GM23248 (cell line): ENCODE measurements around the gene MACROD2. TPM values are rescaled to one million over a fixed set of nuclear protein-coding genes. Genes with fewer than 3 reads are reported as not detected.

Source experiments
- DNase-seq: peaks from one replicate; pipeline ENCODE4 v3.0.0-alpha.2; 2015
- H2AFZ ChIP-seq: fragments of 200-600 bp; sonication (generic); 2 replicates; pipeline ENCODE4 v1.6.1; 2016; ENCODE audit warnings: antibody characterized with exemption
- H3F3A ChIP-seq: fragments of 200-600 bp; sonication (generic); 2 replicates; pipeline ENCODE4 v1.6.1; 2016; ENCODE audit warnings: mild to moderate bottlenecking, antibody characterized with exemption, mixed run types; ENCODE audit not compliant: insufficient read depth
- H3K27ac ChIP-seq: fragments of 200-600 bp; sonication (generic); 2 replicates; pipeline ENCODE4 v1.5.1; 2016; ENCODE audit warnings: mild to moderate bottlenecking
- H3K27me3 ChIP-seq: fragments of 200-600 bp; sonication (generic); replicated peaks from 2 replicates; pipeline ENCODE4 v1.6.1; 2016; ENCODE audit warnings: mild to moderate bottlenecking; ENCODE audit not compliant: insufficient read depth
- H3K36me3 ChIP-seq: fragments of 200-600 bp; sonication (generic); 2 replicates; pipeline ENCODE4 v1.6.1; 2016; ENCODE audit warnings: low read depth, mild to moderate bottlenecking
- H3K4me1 ChIP-seq: fragments of 200-600 bp; sonication (generic); 2 replicates; pipeline ENCODE4 v1.6.1; 2016; ENCODE audit warnings: mild to moderate bottlenecking; ENCODE audit not compliant: insufficient read depth
- H3K4me2 ChIP-seq: fragments of 200-600 bp; sonication (generic); one replicate; pipeline ENCODE4 v1.6.1; 2016; ENCODE audit warnings: mild to moderate bottlenecking; ENCODE audit not compliant: unreplicated experiment
- H3K4me3 ChIP-seq: fragments of 200-600 bp; sonication (generic); 2 replicates; pipeline ENCODE4 v1.5.1; 2016; ENCODE audit warnings: mild to moderate bottlenecking
- H3K79me2 ChIP-seq: fragments of 200-600 bp; sonication (generic); 2 replicates; pipeline ENCODE4 v1.6.1; 2016; ENCODE audit warnings: mild to moderate bottlenecking; ENCODE audit not compliant: insufficient read depth
- H3K9ac ChIP-seq: fragments of 200-600 bp; sonication (generic); 2 replicates; pipeline ENCODE4 v1.6.1; 2016; ENCODE audit warnings: mild to moderate bottlenecking
- H3K9me2 ChIP-seq: fragments of 200-600 bp; sonication (generic); 2 replicates; pipeline ENCODE4 v1.6.1; 2016; ENCODE audit warnings: mixed run types, mild to moderate bottlenecking, moderate library complexity; ENCODE audit not compliant: insufficient read depth
- H3K9me3 ChIP-seq: fragments of 200-600 bp; sonication (generic); one replicate; pipeline ENCODE4 v1.6.1; 2017; ENCODE audit warnings: low read depth
- H4K20me1 ChIP-seq: fragments of 200-600 bp; sonication (generic); 2 replicates; pipeline ENCODE4 v1.6.0; 2016; ENCODE audit not compliant: insufficient read depth
- EZH2 ChIP-seq: fragments of 200-600 bp; sonication (generic); IDR thresholded peaks from 2 replicates; pipeline ENCODE4 v1.6.1; 2018; ENCODE audit warnings: antibody characterized with exemption, mild to moderate bottlenecking; ENCODE audit not compliant: insufficient read depth, poor library complexity, severe bottlenecking
- EZH2phosphoT487 ChIP-seq: fragments of 200-600 bp; sonication (generic); IDR thresholded peaks from 2 replicates; pipeline ENCODE4 v1.6.1; 2018; ENCODE audit warnings: antibody characterized with exemption, moderate library complexity, mild to moderate bottlenecking, low read depth; ENCODE audit not compliant: insufficient read depth
- WGBS, 2 experiments: methylation state at CpG; one replicate each; pipeline ENCODE4 v1.1.6; 2015 to 2017; ENCODE audit warnings: low lambda C conversion rate in 2 of 2, low coverage in 1 of 2; ENCODE audit errors: missing lambda C conversion rate in 2 of 2; 5-methylcytosine and 5-hydroxymethylcytosine counted together
- in situ Hi-C: fragments of 300-500 bp; cut with MboI; formaldehyde crosslinking; loops from 2 replicates; pipeline ENCODE4 v1.15.0; 2020
- polyA plus RNA-seq: library from polyadenylated mRNA; unstranded; fragments of >200 nt; fragmentation: Nextera tagmentation; extraction: Ambion mirVana; gene quantifications from 2 replicates; pipeline ENCODE4 v1.2.1, GENCODE V29; 2016
- total RNA-seq: library from RNA; depleted of rRNA; stranded (reverse); fragments of >200 nt; shearing (Covaris generic); gene quantifications from 2 replicates; pipeline ENCODE4 v1.2.3, GENCODE V29; 2014

Gene MACROD2
- total and polyA plus RNA-seq, 2 experiments from 2014 or later = 1.1 to 3.1 TPM

DNA sequence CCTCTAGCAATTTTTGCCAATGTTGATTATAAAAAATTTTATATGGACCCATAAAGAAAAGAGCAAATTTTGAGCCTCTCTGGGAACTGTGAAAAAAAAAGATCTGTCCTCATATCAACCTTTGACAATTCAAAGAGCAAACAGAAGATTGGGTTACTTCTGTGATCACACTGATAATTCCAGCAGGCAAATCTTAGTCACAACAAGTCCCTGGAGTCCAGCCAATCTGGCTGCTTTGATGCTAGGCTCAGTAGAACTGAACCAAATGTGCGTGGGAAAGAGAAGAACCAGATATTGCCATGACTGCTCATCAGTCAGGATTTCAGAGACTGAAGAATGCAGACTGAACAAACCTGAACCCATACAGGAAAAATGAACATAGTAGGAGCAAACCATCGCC is 780.5 kb downstream of the MACROD2 start:
- H3K27me3 ChIP-seq = no peaks in the 10 kb centered on the region
- no peaks in the 10 kb centered on the region for H3K9me2 ChIP-seq
- peaks cover 14% of the 10 kb centered on the region for H3F3A ChIP-seq
- peak overlapping the region; percentile 57 for H3K27ac ChIP-seq
- no peaks in the 10 kb centered on the region for H3K36me3 ChIP-seq
- peaks cover 37% of the 10 kb centered on the region for H3K4me1 ChIP-seq
- H3K4me2 ChIP-seq = peak overlapping the region; percentile 30
- H3K4me3 ChIP-seq = no peak overlapping the region
- no peak for TF ChIP-seq EZH2
- TF ChIP-seq EZH2phosphoT487 = no peak
- H3K79me2 ChIP-seq = no peaks in the 10 kb centered on the region
- no peaks in the 10 kb centered on the region for H3K9me3 ChIP-seq
- WGBS, 2 experiments = 28 to 33% methylated on average over 2 of the region's 2 CpGs
- peak overlapping the region; percentile 21; the same call in 1 of the 2 replicates for H3K9ac ChIP-seq
- peak; percentile 93 for DNase-seq
- in situ Hi-C loops = no loop called here
- no peaks in the 10 kb centered on the region for H4K20me1 ChIP-seq
- no peak overlapping the region for H2AFZ ChIP-seq

DNA sequence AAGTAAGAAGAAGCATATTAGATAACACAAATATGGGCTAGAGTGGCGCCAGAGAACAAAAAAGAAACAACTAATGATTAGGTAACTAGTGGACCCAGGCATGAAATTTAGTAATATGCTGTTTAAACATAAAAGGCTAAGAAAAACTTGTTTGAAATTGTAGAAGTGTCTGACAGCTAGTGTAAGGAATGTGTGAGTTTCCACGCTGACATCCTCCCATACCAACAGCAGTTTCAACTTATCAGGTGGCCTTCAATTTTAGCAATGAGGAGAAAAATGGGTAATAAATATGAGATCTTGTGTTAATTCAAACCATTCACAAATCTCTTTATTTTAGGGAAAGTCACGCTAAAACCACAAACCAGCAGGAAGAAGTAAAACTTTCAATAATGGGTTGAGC is 782.3 kb downstream of the MACROD2 start:
- H2AFZ ChIP-seq = no peak overlapping the region
- no peak overlapping the region for H3K27ac ChIP-seq
- 76 to 79% methylated on average over 3 of the region's 3 CpGs for WGBS, 2 experiments
- no peak overlapping the region for H3K4me2 ChIP-seq
- H3K79me2 ChIP-seq = no peaks in the 10 kb centered on the region
- H3K9ac ChIP-seq = no peak overlapping the region
- DNase-seq = peak; percentile 26
- H3K4me1 ChIP-seq = peaks cover 41% of the 10 kb centered on the region
- no peaks in the 10 kb centered on the region for H3K9me2 ChIP-seq
- no peaks in the 10 kb centered on the region for H3K36me3 ChIP-seq
- no peaks in the 10 kb centered on the region for H3K9me3 ChIP-seq
- no peaks in the 10 kb centered on the region for H3K27me3 ChIP-seq
- no peaks in the 10 kb centered on the region for H4K20me1 ChIP-seq
- TF ChIP-seq EZH2 (no peak), EZH2phosphoT487 (no peak)
- H3F3A ChIP-seq = peaks cover 14% of the 10 kb centered on the region
- no peak overlapping the region for H3K4me3 ChIP-seq
- in situ Hi-C loops = no loop called here

- Histone ChIP-seq H3F3A (peaks cover 14% of the 10 kb centered on the region), H3K27me3 (no peaks in the 10 kb centered on the region), H3K4me1 (peaks cover 41% of the 10 kb centered on the region), H2AFZ (no peak overlapping the region), H3K9me2 (no peaks in the 10 kb centered on the region), H3K9ac (no peak overlapping the region), H3K9me3 (no peaks in the 10 kb centered on the region), H3K4me2 (no peak overlapping the region), H3K79me2 (no peaks in the 10 kb centered on the region), H3K27ac (no peak overlapping the region), H3K36me3 (no peaks in the 10 kb centered on the region), H4K20me1 (no peaks in the 10 kb centered on the region), H3K4me3 (no peak overlapping the region)
- WGBS, 2 experiments = 83 to 86% methylated on average over 6 of the region's 6 CpGs
- in situ Hi-C loops = no loop called here
- no peak for TF ChIP-seq EZH2
- no peak for TF ChIP-seq EZH2phosphoT487
- no peak for DNase-seq
These were observed 782.8 kb downstream of the MACROD2 start for GRCh38 chr20:14778096-14778495.

- TF ChIP-seq EZH2phosphoT487 = no peak
- TF ChIP-seq EZH2 = no peak
- Histone ChIP-seq H3K27me3 (no peaks in the 10 kb centered on the region), H2AFZ (no peak overlapping the region), H4K20me1 (no peaks in the 10 kb centered on the region), H3K4me3 (no peak overlapping the region), H3K27ac (no peak overlapping the region), H3K79me2 (no peaks in the 10 kb centered on the region), H3K36me3 (no peaks in the 10 kb centered on the region), H3K4me2 (no peak overlapping the region), H3K9ac (no peak overlapping the region), H3K9me2 (no peaks in the 10 kb centered on the region), H3K4me1 (peaks cover 41% of the 10 kb centered on the region), H3F3A (peaks cover 14% of the 10 kb centered on the region), H3K9me3 (no peaks in the 10 kb centered on the region)
- no peak for DNase-seq
- WGBS, 2 experiments = 76 to 82% methylated on average over 3 of the region's 3 CpGs
- in situ Hi-C loops = no loop called here
These were observed 783.6 kb downstream of the MACROD2 start for GRCh38 chr20:14778875-14779274.

DNA sequence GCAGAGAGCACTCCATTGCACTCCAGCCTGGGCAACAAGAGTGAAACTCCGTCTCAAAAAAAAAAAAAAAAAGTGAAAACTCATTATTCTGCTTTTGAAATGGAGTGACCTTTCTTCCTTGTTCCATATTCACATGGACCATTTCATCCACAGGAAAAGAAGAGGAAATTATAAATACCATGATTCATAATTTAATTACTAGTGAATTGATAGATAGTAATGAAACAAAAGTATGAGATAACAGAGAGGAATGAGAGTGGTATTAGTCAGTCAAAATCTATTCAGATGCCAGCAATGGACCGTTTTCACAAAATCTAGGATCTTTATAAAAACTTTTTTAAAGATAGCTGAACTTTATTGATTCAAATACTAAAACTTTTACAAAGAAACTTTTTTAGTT is 785.2 kb downstream of the MACROD2 start:
- Histone ChIP-seq H3K4me3 (no peak overlapping the region), H3K4me1 (peaks cover 41% of the 10 kb centered on the region), H3K27me3 (no peaks in the 10 kb centered on the region), H4K20me1 (no peaks in the 10 kb centered on the region), H3K9me3 (no peaks in the 10 kb centered on the region), H3F3A (peaks cover 12% of the 10 kb centered on the region), H3K9me2 (no peaks in the 10 kb centered on the region), H3K36me3 (no peaks in the 10 kb centered on the region), H3K4me2 (no peak overlapping the region), H3K9ac (no peak overlapping the region), H3K79me2 (no peaks in the 10 kb centered on the region), H2AFZ (no peak overlapping the region), H3K27ac (no peak overlapping the region)
- TF ChIP-seq EZH2phosphoT487 = no peak
- TF ChIP-seq EZH2 = no peak
- WGBS, 2 experiments = 44 to 56% methylated on average over 2 of the region's 2 CpGs
- in situ Hi-C loops = no loop called here
- peak; percentile 38 for DNase-seq
